Stimulated activated CD4-positive, alpha-beta T cell treated with anti-CD3 and anti-CD28 coated beads, Interleukin-12 subunit alpha, Interleukin-12 subunit beta, amount 100 ng/mL, for 4 hours (primary cell): ENCODE measurements around the gene AADACL4.
"Not testable (repeated sequence)": the region's sequence is repeated elsewhere in the genome, so short reads cannot be mapped to it uniquely, and the experiment has no call there.

Experiments
- DNase-seq: peaks from one replicate; pipeline ENCODE4 v3.0.0-alpha.2; 2020

AADACL4 gene

DNA sequence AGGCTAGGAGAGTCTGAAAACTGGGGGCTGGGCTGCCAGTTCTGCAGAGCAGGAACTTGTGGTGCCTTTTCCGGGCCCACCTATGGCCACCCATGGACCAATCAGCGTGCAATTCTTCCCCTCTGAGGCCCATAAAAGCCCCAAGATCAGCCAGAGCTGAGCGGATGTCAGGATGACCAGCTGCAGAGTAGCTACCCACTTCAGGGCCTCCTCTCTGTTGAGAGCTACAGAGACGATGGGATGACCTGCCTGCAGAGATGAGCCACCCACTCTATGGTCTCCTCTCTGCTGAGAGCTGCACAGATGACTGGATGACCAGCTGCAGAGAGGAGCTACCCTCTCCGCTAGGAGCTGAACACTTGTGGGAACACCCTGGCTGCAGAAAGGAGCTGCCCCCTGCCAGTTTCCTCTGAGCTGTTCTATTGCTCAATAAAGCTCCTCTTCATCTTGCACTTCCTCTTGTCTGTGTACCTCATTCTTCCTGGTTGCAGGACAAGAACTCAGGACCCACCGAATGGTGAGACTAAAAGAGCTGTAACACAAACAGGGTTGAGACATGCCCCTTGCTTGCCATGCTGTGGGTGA is 12.8 kb upstream of the AADACL4 start:
- no peak for DNase-seq

- DNase-seq, result no peak
Observed at GRCh38 chr1:12631571-12631970, 12.3 kb upstream of the AADACL4 start.

- DNase-seq, result no peak
Observed at GRCh38 chr1:12634156-12634555, 9.7 kb upstream of the AADACL4 start.

GRCh38 chr1:12634696-12635202 is 9.1 kb upstream of the AADACL4 start:
- DNase-seq, result no peak

GRCh38 chr1:12636098-12636950 is 7.6 kb upstream of the AADACL4 start:
- no peak for DNase-seq

GRCh38 chr1:12637693-12638092 is 6.2 kb upstream of the AADACL4 start:
- no peak for DNase-seq

GRCh38 chr1:12640237-12640957 is 3.5 kb upstream of the AADACL4 start:
- no peak for DNase-seq

GRCh38 chr1:12640958-12641272 is 3.0 kb upstream of the AADACL4 start:
- DNase-seq, result no peak

DNA sequence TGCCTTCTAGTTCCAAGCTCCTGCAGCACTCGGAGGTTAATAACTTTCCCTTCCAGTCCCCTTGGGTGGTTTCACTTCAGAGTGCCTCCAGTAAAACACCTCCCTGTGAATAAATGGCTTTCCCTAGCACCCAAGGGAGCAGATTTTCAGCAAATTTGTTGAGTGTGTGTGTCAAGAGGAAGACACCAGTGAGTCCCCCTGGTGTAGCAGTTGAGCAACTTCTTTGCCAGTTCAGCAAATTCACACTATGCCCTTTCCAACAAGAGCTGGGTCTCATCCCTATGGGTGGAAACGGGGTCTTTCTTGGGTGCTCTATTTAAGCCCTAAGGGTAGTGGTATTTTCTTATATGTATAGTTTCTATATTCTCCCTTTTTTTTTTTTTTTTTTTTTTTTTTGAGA is 806 bp upstream of the AADACL4 start:
- no peak for DNase-seq

- no peak for DNase-seq
Observed at GRCh38 chr1:12644237-12644636, 352 bp downstream of the AADACL4 start.

DNA sequence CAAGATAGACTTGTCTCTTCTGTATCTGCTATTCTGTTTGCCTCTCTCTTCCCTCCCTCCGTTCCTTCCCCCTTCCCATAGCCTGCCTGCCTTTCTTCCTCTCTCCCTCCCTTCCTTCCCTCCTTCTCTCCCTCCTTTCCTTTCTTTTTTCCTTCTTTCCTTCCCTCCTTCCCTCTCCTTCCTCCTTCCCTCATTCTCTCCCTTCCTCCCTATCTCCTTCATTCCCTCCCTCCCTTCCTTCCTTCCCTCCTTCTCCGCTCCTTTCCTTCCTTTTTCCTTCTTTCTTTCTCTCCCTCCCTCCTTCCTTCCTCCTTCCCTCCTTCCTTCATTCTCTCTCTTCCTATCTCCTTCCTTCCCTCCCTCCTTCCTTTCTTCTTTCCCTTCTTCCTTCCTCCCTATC is 944 bp downstream of the AADACL4 start:
- DNase-seq, result no peak

DNA sequence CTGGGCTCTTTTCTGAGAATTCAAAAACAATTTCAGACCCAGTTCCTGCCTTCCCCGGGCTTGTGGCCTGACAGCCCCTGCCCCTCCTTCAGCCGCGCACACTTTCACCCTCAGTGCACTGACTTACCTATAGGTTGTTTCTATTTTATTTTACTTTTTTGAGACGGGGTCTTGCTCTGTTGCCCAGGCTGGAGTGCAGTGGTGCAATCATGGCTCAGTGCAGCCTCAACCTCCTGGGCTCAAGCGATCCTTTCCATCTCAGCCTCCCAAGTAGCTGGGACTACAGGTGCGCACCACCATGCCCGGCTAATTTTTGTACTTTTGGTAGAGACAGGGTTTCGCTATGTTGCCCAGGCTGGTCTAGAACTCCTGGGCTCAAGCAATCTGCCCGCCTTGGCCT is 1.5 kb downstream of the AADACL4 start:
- DNase-seq, result not testable (repeated sequence)

DNA sequence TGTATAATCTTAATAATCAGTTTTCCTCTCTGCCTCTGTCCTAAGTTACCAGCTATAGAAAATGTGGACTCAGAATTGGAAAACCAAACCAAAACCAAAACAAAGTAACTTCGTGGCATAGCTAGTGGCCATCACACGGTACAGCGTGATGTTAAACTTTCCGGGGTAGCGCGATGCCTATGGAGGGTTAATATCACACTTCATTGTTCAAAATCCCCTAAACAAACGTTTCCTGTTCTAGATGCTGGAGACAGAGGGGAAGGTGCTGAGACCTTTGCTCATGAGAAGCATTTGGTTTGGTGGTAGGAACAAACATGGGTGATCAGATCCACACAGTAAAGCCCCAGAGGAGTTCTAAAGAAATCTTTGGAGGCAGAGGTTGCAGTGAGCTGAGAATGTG is 4.9 kb downstream of the AADACL4 start:
- DNase-seq, result no peak

DNA sequence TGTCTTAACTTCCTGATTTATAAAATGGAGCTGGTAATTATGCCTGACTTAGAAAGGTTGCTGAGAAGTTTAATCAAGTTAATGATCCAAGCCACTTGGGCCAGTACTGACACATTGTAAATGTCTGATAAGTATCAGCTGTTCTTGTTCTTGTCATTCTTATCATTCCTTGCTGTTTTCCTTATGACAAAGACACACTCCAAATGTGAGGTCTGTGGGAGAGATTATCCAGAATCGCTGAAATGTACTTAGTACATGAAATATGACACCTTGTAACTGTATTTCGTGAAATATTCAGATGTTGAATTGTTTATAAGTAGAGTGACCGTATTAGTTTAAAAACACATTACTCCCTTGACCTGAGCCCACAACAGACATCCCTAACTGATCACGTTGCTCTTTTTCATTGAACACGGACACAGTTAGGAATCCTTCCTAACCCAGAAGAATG is 6.1 kb downstream of the AADACL4 start:
- no peak for DNase-seq

DNA sequence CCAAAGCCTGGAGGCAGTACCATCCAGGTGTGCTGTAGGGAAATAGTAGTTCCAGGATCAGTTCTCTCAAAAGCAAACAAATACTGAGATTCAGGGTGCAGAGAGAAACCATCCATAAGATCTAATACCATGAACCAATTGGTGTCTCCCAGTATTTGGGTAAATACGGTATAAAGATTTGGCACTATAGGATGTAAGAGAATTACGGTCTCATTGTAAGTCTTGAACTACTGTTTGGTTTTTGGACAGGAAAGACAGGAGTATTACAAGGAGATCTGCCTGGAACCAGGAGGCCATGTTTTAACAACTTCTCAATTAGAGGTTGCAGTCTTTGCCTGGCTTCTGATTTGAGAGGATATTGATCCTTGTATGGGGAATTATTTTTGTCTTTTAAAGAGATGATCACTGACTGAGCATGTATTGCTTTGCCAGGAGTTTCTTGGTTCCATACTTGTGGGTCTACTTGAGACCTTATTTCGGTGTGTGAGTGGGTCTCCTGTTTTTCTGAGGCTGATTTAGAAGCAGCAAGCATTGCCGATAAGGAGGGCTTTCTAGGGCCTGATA is 10.2 kb downstream of the AADACL4 start:
- no peak for DNase-seq

- DNase-seq, result no peak
Observed at GRCh38 chr1:12654657-12655056, 10.8 kb downstream of the AADACL4 start.

- no peak for DNase-seq
Observed at GRCh38 chr1:12656575-12656974, 12.7 kb downstream of the AADACL4 start.

GRCh38 chr1:12657060-12657884 is 13.4 kb downstream of the AADACL4 start:
- no peak for DNase-seq

DNA sequence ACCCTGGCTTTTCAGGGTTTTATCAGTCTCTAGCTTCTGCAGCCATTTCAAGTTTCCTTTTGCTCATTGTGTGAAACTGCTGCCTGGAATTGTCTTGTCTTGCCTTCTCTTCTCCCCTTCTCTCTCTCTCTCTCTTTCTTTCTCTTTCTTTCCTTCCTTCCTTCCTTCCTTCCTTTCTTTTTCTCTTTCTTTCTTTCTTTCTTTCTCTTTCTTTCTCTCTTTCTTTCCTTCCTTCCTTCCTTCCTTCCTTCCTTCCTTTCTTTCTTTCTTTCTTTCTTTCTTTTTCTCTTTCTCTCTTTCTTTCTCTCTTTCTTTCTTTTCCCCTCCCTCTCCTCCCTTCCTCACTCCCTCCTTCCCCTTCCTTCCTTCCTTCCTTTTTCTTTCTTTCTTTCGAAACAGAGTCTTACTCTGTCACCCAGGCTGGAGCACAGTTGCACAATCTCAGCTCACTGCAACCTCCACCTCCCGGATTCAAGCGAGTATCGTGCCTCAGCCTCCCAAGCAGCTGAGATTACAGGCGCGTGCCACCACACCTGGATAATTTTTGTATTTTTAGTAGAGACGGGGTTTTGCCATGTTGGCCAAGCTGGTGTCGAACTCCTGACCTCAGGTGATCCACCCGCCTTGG is 14.1 kb downstream of the AADACL4 start:
- not testable (repeated sequence) for DNase-seq

DNA sequence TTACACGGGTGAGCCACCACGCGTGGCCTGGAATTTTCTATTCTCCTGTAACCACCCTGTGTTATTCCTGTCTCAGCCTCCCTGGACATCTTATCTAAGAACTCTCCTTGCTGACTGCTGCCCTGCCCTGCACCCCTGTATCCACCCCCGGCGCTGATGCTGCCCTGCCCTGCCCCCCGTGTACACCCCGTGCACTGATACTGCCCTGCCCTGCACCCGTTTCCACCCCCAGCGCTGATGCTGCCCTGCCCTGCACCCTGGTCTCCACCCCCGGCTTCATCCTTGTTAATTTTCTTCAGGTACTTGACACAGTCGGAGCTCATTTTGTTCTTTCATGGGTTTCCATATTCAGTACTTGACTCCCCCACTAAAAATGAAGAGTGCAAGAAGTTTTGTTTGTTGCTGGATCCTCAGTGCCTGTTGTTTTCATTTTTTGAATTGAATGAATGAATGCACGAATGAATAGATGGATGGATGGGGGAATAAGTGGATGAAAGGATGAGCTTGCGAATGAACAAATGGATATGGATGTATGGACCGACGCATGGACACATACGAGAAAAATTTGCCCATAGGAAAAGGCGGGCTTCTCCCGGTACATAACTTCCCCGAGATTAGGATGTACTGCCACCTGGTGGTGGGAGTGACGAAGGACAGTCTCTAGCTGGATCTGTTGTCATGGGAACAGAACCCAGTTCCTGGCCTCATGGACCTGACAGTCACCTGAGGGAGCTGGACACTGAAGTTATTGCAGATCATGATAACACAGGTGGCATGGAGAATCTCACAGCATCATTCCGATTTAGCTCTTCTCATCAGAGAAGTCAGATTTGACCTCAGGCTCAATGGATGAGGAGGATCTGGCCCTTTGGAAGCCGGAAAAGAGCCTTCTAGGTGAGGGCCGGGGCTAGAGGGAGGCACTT is 14.9 kb downstream of the AADACL4 start:
- peak; percentile 64 for DNase-seq
